Myocyte (in vitro differentiated cells): Measurements from ENCODE around the gene ZDHHC17. TPM values are rescaled to one million over a fixed set of nuclear protein-coding genes. Genes with fewer than 3 reads are reported as not detected.
"Not testable (repeated sequence)": the region's sequence is repeated elsewhere in the genome, so short reads cannot be mapped to it uniquely, and the experiment has no call there.

Source experiments
- DNase-seq: peaks from one replicate; pipeline ENCODE4 v3.0.0-alpha.2; 2012; ENCODE audit warnings: low read depth
- polyA plus RNA-seq: library from polyadenylated mRNA; unstranded; fragments of >200 nt; gene quantifications from one replicate; pipeline ENCODE4 v1.2.1, GENCODE V29; 2012; ENCODE audit warnings: missing spikeins
- total RNA-seq: library from RNA; depleted of rRNA; stranded (reverse); fragments of >200 nt; gene quantifications from 2 replicates; pipeline ENCODE4 v1.2.3, GENCODE V29; 2014

The ZDHHC17 gene
- total RNA-seq, result 26.7 and 35.2 TPM in 2 replicates
- 17.4 TPM for polyA plus RNA-seq

- peak; percentile 95 for DNase-seq
Observed at GRCh38 chr12:76763746-76764675, at the start of gene ZDHHC17. Gene ZDHHC17 (plus strand): TSS chr12:76764115. CDS start chr12:76764237, 122 bp downstream.

GRCh38 chr12:76714415-76714814 lies 49.5 kb upstream of the ZDHHC17 start:
- no peak for DNase-seq

- DNase-seq, result no peak
Observed at GRCh38 chr12:76714861-76715260, 49.1 kb upstream of the ZDHHC17 start.

- DNase-seq, result no peak
Observed at GRCh38 chr12:76715332-76715731, 48.6 kb upstream of the ZDHHC17 start.

- no peak for DNase-seq
Observed at GRCh38 chr12:76717314-76717713, 46.6 kb upstream of the ZDHHC17 start.

GRCh38 chr12:76719171-76720041 lies 44.5 kb upstream of the ZDHHC17 start:
- no peak for DNase-seq

- peak; percentile 38 for DNase-seq
Observed at GRCh38 chr12:76720068-76720467, 43.8 kb upstream of the ZDHHC17 start.

GRCh38 chr12:76726626-76727025 lies 37.3 kb upstream of the ZDHHC17 start:
- no peak for DNase-seq

- not testable (repeated sequence) for DNase-seq
Observed at GRCh38 chr12:76732188-76732587, 31.7 kb upstream of the ZDHHC17 start.

- not testable (repeated sequence) for DNase-seq
Observed at GRCh38 chr12:76737689-76738088, 26.2 kb upstream of the ZDHHC17 start.

GRCh38 chr12:76738824-76739579 lies 24.9 kb upstream of the ZDHHC17 start:
- DNase-seq, result no peak

- no peak for DNase-seq
Observed at GRCh38 chr12:76739896-76740295, 24.0 kb upstream of the ZDHHC17 start.

- no peak for DNase-seq
Observed at GRCh38 chr12:76740501-76740900, 23.4 kb upstream of the ZDHHC17 start.

- no peak for DNase-seq
Observed at GRCh38 chr12:76745343-76745742, 18.6 kb upstream of the ZDHHC17 start.

GRCh38 chr12:76746516-76746915 lies 17.4 kb upstream of the ZDHHC17 start:
- no peak for DNase-seq

- DNase-seq, result no peak
Observed at GRCh38 chr12:76747245-76747644, 16.7 kb upstream of the ZDHHC17 start.

GRCh38 chr12:76755829-76756379 lies 8.0 kb upstream of the ZDHHC17 start:
- DNase-seq, result no peak

- DNase-seq, result no peak
Observed at GRCh38 chr12:76757694-76758093, 6.2 kb upstream of the ZDHHC17 start.

- no peak for DNase-seq
Observed at GRCh38 chr12:76762601-76762980, 1.3 kb upstream of the ZDHHC17 start.

- no peak for DNase-seq
Observed at GRCh38 chr12:76764856-76765255, 941 bp downstream of the ZDHHC17 start.

GRCh38 chr12:76765598-76765997 lies 1.7 kb downstream of the ZDHHC17 start:
- no peak for DNase-seq
